GM12874 (cell line): ENCODE data around the gene EFNA5.

Experiments used
- CTCF ChIP-seq: IDR thresholded peaks from 2 replicates; pipeline ENCODE4 v1.5.1; 2011; ENCODE audit warnings: low read depth, mild to moderate bottlenecking, control low read depth, low read length, moderate library complexity; ENCODE audit not compliant: insufficient read depth

The EFNA5 gene

GRCh38 chr5:107428303-107428813 lies 242.4 kb downstream of the EFNA5 start:
- no peak for TF ChIP-seq CTCF

DNA sequence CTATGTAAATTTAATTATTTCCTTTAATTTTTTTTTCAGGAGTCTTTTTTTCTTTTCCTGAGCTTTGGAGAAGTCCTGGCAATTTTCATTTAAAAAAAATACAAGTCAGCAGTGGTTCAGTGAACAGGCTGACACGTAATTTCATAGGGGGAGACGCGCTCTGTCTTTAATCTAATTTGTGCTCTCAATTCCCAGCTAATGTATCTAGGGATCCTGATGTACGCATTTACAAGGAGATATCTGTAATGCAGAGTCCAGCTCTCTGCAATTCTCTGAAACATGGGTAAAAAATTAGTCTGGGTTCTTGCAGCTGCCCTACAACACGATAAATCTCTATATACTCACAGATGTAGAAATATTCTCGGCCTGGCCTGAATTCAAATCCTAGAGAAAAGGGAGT lies 243.9 kb downstream of the EFNA5 start:
- no peak for TF ChIP-seq CTCF

- no peak for TF ChIP-seq CTCF
These were observed 244.5 kb downstream of the EFNA5 start for GRCh38 chr5:107426209-107426608.

- no peak for TF ChIP-seq CTCF
These were observed 245.2 kb downstream of the EFNA5 start for GRCh38 chr5:107425541-107426031.

DNA sequence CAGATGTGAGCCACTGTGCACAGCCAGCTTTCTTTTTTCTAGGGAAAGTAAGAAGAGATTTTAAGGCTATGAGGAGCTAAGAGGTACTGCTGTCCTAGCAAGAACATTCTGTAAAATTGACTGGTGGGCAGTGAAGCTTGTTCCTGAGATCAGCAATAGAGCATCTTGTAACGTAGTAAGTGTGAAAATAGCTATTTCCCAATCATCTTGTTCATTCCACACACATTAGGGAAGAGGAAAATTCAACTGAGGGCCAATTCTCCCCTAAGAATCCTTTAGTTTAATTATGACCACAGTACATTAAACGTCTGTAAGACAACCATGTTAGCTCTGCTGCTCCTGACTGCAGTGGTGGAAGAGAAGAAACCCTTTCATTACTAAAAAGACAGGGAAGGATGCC lies 246.2 kb downstream of the EFNA5 start:
- no peak for TF ChIP-seq CTCF

GRCh38 chr5:107422494-107422893 lies 248.2 kb downstream of the EFNA5 start:
- no peak for TF ChIP-seq CTCF

DNA sequence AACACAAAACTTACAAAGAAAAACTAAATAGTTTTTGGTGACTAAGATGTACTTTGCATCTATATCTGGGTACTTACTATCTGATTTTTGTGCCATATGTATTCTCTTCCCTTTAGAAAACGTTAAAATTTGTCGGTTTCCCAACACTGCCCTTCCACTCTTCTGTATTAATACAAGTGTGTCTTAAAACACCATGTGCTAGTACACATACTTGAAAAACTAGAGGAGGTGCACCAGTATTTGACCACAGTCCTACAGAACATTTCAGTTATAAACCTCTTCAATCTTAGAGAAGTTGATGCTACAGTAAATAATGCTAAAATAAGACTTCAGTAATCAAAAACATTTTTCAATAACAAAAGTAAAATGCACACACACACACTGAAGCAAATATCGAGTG lies 251.2 kb downstream of the EFNA5 start:
- no peak for TF ChIP-seq CTCF
